HG02943 (cell line): Measurements from ENCODE around the gene CCDC127.
"Not testable (repeated sequence)": the region's sequence is repeated elsewhere in the genome, so short reads cannot be mapped to it uniquely, and the experiment has no call there.

ENCODE experiments used
- ATAC-seq: cut with Tn5 transposase; IDR thresholded peaks from one replicate; pipeline ENCODE4 v1.9.1; 2021; ENCODE audit warnings: mild to moderate bottlenecking, low read depth, moderate library complexity; ENCODE audit not compliant: unreplicated experiment

CCDC127 gene

GRCh38 chr5:174876-175465 is 43.0 kb downstream of the CCDC127 start:
- ATAC-seq = no peak

DNA sequence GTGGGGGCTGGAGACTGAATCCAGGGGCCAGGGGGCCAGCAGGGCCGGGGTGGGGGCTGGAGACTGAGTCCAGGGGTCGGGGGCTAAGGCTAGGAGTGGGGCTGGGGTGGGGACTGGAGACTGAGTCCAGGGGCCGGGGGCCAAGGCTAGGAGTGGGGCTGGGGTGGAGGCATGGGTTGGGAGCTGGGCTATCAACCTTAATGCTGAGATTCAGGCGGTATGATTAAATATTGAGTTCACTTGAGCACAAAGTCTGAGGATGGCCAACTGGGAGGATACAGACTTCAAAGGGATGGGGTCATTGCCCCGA is 43.7 kb downstream of the CCDC127 start:
- ATAC-seq = no peak

- no peak for ATAC-seq
Observed at GRCh38 chr5:173392-174290, 44.3 kb downstream of the CCDC127 start.

GRCh38 chr5:172841-173251 is 45.1 kb downstream of the CCDC127 start:
- no peak for ATAC-seq

DNA sequence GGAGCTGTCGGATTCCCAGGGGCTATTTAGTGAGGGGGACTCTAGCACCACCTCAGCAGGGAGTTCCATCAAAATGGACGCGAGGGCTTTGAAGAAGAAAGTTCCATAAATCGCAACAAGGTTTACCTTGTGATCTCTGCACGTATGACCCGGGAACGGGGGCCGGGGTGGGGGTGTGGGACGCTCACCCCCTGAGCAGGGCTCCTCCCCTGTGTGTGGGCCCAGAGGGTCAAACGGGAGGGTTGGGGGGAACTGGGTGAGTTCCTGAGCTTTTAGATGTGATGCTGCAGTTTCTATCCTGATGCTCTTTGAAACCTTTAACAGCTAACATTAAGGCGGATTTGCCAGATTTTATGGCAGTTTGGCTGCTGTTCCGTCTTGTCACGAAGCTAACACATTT is 45.5 kb downstream of the CCDC127 start:
- ATAC-seq = no peak

- no peak for ATAC-seq
Observed at GRCh38 chr5:171801-172331, 46.1 kb downstream of the CCDC127 start.

DNA sequence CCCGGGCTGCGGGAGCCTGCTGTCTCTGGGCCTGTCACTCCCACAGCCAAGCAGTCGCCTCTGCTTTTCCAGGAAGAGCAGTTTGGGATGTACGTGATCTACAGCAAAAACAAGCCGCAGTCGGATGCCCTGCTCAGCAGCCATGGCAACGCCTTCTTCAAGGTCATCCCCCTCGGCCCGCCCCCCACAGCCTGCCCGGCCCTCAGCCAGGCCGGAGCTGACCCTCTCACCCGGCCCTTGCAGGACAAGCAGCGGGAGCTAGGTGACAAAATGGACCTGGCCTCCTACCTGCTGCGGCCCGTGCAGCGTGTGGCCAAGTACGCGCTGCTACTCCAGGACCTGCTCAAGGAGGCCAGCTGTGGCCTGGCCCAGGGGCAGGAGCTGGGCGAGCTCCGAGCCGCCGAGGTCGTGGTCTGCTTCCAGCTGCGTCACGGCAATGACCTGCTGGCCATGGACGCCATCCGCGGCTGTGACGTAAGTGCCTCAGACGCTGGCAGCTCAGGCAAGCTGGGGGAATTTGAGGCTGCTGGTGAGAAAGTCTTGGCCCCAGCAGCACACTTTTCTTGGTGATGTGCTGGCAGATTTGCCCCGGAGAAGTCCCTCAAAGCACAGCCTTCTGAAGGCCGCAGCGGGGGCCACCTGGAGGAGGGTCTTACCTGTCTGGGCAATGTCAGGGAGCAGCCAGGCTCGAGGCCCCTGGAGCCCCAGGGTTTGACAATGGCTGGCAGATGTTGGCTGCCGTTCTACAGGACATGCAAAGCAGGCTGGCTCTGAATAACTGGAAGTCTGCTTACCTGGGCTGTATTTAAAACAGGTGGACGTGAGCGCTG is 46.8 kb downstream of the CCDC127 start:
- ATAC-seq = no peak

GRCh38 chr5:169728-170094 is 48.2 kb downstream of the CCDC127 start:
- ATAC-seq = no peak

DNA sequence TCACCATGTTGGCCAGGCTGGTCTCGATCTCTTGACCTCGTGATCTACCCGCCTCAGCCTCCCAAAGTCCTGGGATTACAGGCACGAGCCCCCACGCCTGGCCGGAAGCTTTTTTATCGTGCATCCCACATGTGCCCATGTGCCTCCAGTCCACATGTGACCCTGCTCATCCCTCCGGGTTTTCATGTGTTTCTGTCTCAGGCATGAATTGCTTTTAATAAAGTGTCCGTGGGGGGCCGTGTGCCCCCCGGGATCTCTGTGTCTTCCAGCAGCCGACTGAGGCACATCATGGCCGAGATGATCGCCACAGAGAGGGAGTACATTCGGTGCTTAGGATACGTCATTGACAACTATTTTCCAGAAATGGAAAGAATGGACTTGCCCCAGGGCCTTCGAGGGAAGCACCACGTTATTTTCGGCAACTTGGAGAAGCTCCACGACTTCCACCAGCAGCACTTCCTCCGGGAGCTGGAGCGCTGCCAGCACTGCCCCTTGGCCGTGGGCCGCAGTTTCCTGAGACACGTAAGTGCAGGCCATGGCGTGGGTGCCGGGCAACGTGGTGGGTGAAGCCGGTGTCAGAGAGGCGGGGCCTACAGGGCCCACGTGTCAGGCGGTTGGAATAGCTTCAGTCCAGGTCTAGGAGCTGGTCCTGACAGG is 48.8 kb downstream of the CCDC127 start:
- ATAC-seq = no peak

DNA sequence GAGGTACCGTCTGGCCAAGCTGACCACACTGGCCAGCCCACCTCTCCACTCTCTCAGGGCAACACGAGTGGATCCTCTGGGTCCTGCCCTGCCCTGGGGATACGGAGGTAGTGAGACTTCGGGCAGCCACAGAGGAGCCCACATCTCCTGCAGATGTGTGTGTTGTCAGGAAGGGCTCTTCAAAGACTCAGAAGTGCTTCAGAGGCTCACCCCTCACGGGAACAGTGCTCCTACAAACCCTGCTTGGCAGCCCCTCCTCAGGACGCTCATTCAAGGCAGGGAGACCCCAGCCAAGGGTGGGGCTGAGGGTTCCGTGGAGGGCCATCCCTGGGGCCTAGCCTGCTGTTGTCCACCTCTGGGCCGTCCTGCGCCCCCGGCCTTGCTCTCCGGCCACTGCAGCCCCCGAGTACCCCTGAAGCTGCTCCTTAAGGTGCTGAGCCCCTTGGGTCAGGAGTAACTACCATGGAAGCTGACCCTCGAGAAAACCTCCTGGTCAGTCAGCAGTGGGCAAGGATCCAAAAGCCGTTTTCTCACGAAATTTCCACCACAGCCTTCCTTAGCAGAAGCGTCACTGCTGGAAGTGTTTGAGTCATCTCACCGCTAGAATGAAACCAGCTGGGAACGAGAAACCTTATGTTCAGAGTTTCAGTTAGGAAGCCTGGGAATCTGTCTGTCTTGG is 49.8 kb downstream of the CCDC127 start:
- no peak for ATAC-seq

- ATAC-seq = no peak
Observed at GRCh38 chr5:167511-167910, 50.4 kb downstream of the CCDC127 start.

- no peak for ATAC-seq
Observed at GRCh38 chr5:166441-167372, 51.2 kb downstream of the CCDC127 start.

DNA sequence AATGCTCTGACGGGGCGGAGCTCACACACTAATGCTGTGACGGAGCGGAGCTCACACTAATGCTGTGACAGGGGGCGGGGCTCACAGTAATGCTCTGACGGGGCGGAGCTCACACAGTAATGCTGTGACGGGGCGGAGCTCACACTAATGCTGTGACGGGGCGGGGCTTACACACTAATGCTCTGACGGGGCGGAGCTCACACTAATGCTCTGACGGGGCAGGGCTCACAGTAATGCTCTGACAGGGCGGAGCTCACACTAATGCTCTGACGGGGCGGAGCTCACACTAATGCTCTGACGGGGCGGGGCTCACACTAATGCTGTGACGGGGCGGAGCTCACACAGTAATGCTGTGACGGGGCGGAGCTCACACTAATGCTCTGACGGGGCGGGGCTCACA is 53.2 kb downstream of the CCDC127 start:
- ATAC-seq = not testable (repeated sequence)

GRCh38 chr5:164244-164643 is 53.7 kb downstream of the CCDC127 start:
- ATAC-seq = no peak

GRCh38 chr5:163841-164240 is 54.1 kb downstream of the CCDC127 start:
- no peak for ATAC-seq

DNA sequence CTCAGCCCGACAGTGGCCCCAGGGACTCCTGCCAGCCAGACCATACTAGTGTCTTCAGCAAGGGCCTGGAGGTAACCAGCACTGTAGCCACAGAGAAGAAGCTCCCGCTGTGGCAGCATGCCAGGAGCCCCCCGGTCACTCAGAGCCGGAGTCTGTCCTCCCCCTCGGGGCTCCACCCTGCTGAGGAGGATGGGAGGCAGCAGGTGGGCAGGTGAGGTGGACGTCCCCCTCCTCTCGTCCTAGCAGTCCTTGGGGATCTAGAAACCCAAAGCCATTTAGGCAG is 54.7 kb downstream of the CCDC127 start:
- ATAC-seq = no peak

DNA sequence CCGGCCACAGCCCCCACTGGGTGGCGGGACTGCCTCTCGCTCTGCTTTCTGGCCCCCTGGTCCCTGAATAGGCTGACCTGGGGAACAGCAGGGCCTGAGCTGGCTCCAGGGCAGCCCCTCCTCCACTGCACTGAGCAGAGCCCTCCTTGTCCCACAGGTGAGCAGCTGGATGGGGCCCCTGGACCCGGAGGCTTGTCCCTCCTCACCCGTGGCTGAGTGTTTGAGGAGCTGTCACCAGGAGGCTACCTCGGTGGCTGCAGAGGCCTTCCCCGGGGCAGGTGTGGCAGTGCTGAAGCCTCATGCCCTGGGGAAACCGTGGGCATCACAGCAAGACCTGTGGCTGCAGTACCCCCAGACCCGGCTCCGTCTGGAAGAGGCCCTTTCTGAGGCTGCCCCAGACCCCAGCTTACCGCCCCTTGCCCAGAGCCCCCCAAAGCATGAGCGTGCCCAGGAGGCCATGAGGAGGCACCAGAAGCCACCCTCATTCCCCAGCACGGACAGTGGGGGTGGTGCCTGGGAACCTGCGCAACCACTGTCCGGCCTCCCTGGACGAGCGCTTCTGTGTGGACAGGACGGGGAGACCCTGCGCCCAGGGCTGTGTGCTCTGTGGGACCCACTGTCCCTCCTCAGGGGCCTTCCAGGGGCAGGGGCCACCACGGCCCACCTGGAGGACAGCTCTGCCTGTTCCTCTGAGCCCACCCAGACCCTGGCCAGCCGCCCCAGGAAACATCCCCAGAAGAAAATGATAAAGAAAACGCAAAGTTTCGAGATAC is 55.2 kb downstream of the CCDC127 start:
- no peak for ATAC-seq

DNA sequence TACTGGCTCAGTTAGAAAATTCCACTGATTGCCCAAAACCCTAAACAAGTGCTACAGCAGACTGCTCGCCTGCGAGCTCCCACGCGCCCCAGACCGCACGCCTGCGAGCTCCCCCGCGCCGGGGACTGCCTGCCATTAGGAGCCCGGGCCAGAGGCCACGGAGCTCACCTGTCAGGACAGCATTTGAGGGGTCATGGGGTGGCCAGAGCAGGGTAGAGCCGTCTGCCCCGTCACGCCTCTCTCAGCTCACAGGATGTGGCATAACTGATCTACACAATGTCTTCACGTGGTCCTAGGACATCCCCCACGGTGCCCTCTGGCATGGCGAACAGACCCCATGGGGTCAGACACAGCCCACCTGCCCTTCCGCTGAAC is 55.8 kb downstream of the CCDC127 start:
- no peak for ATAC-seq

GRCh38 chr5:161803-162110 is 56.2 kb downstream of the CCDC127 start:
- ATAC-seq = no peak
